Left ventricle myocardium superior (tissue), 1 donor: ENCODE results near the gene LARP1B. TPM values are rescaled to one million over a fixed set of nuclear protein-coding genes. Genes with fewer than 3 reads are reported as not detected.
"Not testable (repeated sequence)": the region's sequence is repeated elsewhere in the genome, so short reads cannot be mapped to it uniquely, and the experiment has no call there.

ENCODE experiments used
- ATAC-seq: fragments of 200-7000 bp; cut with Tn5 transposase; one replicate; pipeline ENCODE4 v1.9.1; 2020; ENCODE audit warnings: mild to moderate bottlenecking, moderate library complexity
- DNase-seq: peaks from one replicate; pipeline ENCODE4 v3.0.0-alpha.2; 2020
- intact Hi-C: fragments of 100-400 bp; cut with micrococcal nuclease; formaldehyde crosslinking; loops from one replicate; pipeline ENCODE4 v1.11.0; 2022
- total RNA-seq: library from RNA; stranded (reverse); fragmentation: NEBNext Ultra II Directional; extraction: Animal tissue kit (Norgen Biotek cat#: 25700); gene quantifications from one replicate; pipeline ENCODE4 v1.2.1, GENCODE V29; 2021
- donor health status: DM: no; HTN: yes; CAD: no; lungs with severe emphysema.

LARP1B gene
- total RNA-seq, 1 donor from 2014 or later: 15.9 TPM

GRCh38 chr4:128191115-128191781 is 130.1 kb downstream of the LARP1B start:
- DNase-seq: peak; percentile 46
- ATAC-seq: peak; percentile 83
- intact Hi-C loops: no loop called here

GRCh38 chr4:128220286-128221235 is 159.4 kb downstream of the LARP1B start:
- ATAC-seq (no peak), DNase-seq (no peak)
- intact Hi-C loops: no loop called here

- ATAC-seq: no peak
- DNase-seq: no peak
- intact Hi-C loops: no loop called here
These were observed 160.5 kb downstream of the LARP1B start for GRCh38 chr4:128221586-128221985.

- no peak for ATAC-seq
- intact Hi-C loops: no loop called here
- no peak for DNase-seq
These were observed 164.0 kb downstream of the LARP1B start for GRCh38 chr4:128225148-128225547.

- intact Hi-C loops: no loop called here
- ATAC-seq (no peak), DNase-seq (no peak)
These were observed 167.0 kb downstream of the LARP1B start for GRCh38 chr4:128227991-128228571.

- DNase-seq: no peak
- intact Hi-C loops: no loop called here
- no peak for ATAC-seq
These were observed 168.0 kb downstream of the LARP1B start for GRCh38 chr4:128228845-128229795.

- ATAC-seq (no peak), DNase-seq (no peak)
- intact Hi-C loops: no loop called here
These were observed 171.6 kb downstream of the LARP1B start for GRCh38 chr4:128232719-128233118.

- intact Hi-C loops: no loop called here
- no peak for ATAC-seq
These were observed 173.7 kb downstream of the LARP1B start for GRCh38 chr4:128234836-128235235.

GRCh38 chr4:128241019-128241418 is 179.9 kb downstream of the LARP1B start:
- no peak for DNase-seq
- intact Hi-C loops: no loop called here
- no peak for ATAC-seq

More at GRCh38 chr4:128234836-128235235, 173.7 kb downstream of the LARP1B start:
- DNase-seq: no peak

- DNase-seq (no peak), ATAC-seq (peak; percentile 23)
- intact Hi-C loops: no loop called here
These were observed 180.4 kb downstream of the LARP1B start for GRCh38 chr4:128241425-128241913.

- no peak for DNase-seq
- ATAC-seq: no peak
- intact Hi-C loops: no loop called here
These were observed 180.9 kb downstream of the LARP1B start for GRCh38 chr4:128241981-128242380.

- no peak for ATAC-seq
- intact Hi-C loops: no loop called here
- DNase-seq: no peak
These were observed 181.5 kb downstream of the LARP1B start for GRCh38 chr4:128242601-128243000.

- intact Hi-C loops: no loop called here
- no peak for DNase-seq
- no peak for ATAC-seq
These were observed 183.3 kb downstream of the LARP1B start for GRCh38 chr4:128244379-128244778.

- intact Hi-C loops, DNase-seq, ATAC-seq: not testable (repeated sequence)
These were observed 184.3 kb downstream of the LARP1B start for GRCh38 chr4:128245391-128245790.

GRCh38 chr4:128247906-128248305 is 186.8 kb downstream of the LARP1B start:
- intact Hi-C loops: no loop called here
- ATAC-seq (no peak), DNase-seq (no peak)

GRCh38 chr4:128249787-128250668 is 188.9 kb downstream of the LARP1B start:
- intact Hi-C loops: no loop called here
- ATAC-seq: no peak
- no peak for DNase-seq

- no peak for ATAC-seq
- intact Hi-C loops: no loop called here
These were observed 194.8 kb downstream of the LARP1B start for GRCh38 chr4:128255906-128256305.

GRCh38 chr4:128256539-128256938 is 195.4 kb downstream of the LARP1B start:
- DNase-seq: no peak
- intact Hi-C loops: no loop called here
- no peak for ATAC-seq

More at GRCh38 chr4:128255906-128256305, 194.8 kb downstream of the LARP1B start:
- no peak for DNase-seq
